SIG-M5 (cell line): ENCODE measurements around the gene ZNF518B.

ENCODE experiments used
- DNase-seq: peaks from one replicate; lab custom pipeline; 2025; lab: John Stamatoyannopoulos, UW

Gene ZNF518B

GRCh38 chr4:10457255-10457801, at the start of gene ZNF518B:
Gene ZNF518B, minus strand, starts transcription at chr4:10457426. Its CDS starts 11,098 bp downstream, at chr4:10446328.
- no peak for DNase-seq

- DNase-seq = no peak
Observed at GRCh38 chr4:10506077-10506476, 48.9 kb upstream of the ZNF518B start.

- no peak for DNase-seq
Observed at GRCh38 chr4:10504570-10505179, 47.4 kb upstream of the ZNF518B start.

- DNase-seq = no peak
Observed at GRCh38 chr4:10502717-10503116, 45.5 kb upstream of the ZNF518B start.

GRCh38 chr4:10500776-10501175, 43.5 kb upstream of the ZNF518B start:
- DNase-seq = no peak

GRCh38 chr4:10496200-10496599, 39.0 kb upstream of the ZNF518B start:
- DNase-seq = no peak

GRCh38 chr4:10495651-10496050, 38.4 kb upstream of the ZNF518B start:
- DNase-seq = no peak

- DNase-seq = no peak
Observed at GRCh38 chr4:10492464-10492863, 35.2 kb upstream of the ZNF518B start.

GRCh38 chr4:10491401-10491800, 34.2 kb upstream of the ZNF518B start:
- no peak for DNase-seq

- no peak for DNase-seq
Observed at GRCh38 chr4:10490996-10491395, 33.8 kb upstream of the ZNF518B start.

GRCh38 chr4:10482913-10483312, 25.7 kb upstream of the ZNF518B start:
- DNase-seq = no peak

- DNase-seq = no peak
Observed at GRCh38 chr4:10480616-10481015, 23.4 kb upstream of the ZNF518B start.

- DNase-seq = no peak
Observed at GRCh38 chr4:10478621-10479020, 21.4 kb upstream of the ZNF518B start.

- DNase-seq = no peak
Observed at GRCh38 chr4:10470505-10470904, 13.3 kb upstream of the ZNF518B start.

GRCh38 chr4:10466161-10466560, 8.9 kb upstream of the ZNF518B start:
- DNase-seq = no peak

GRCh38 chr4:10462876-10463275, 5.7 kb upstream of the ZNF518B start:
- no peak for DNase-seq

GRCh38 chr4:10461850-10462400, 4.7 kb upstream of the ZNF518B start:
- DNase-seq = no peak

GRCh38 chr4:10461091-10461849, 4.0 kb upstream of the ZNF518B start:
- no peak for DNase-seq

- no peak for DNase-seq
Observed at GRCh38 chr4:10460313-10461047, 3.3 kb upstream of the ZNF518B start.

GRCh38 chr4:10459305-10459704, 2.1 kb upstream of the ZNF518B start:
- DNase-seq = no peak

GRCh38 chr4:10458177-10458576, 951 bp upstream of the ZNF518B start:
- DNase-seq = no peak

- no peak for DNase-seq
Observed at GRCh38 chr4:10456595-10457254, 501 bp downstream of the ZNF518B start.
